Suprapubic skin (tissue), 4 donors: Measurements from ENCODE around the gene PHRF1. TPM values are rescaled to one million over a fixed set of nuclear protein-coding genes. Genes with fewer than 3 reads are reported as not detected.

ENCODE experiments used
- DNase-seq, 2 donors: peaks; one replicate each; pipeline ENCODE4 v3.0.0-alpha.2; 2019; ENCODE audit warnings: low spot score in 2 of 2
- H3K27ac ChIP-seq: fragments of 200-600 bp; sonication (generic); one replicate; pipeline ENCODE4 v1.5.1; 2019
- H3K27me3 ChIP-seq: fragments of 200-600 bp; sonication (generic); one replicate; pipeline ENCODE4 v1.5.1; 2019
- H3K36me3 ChIP-seq: fragments of 200-600 bp; sonication (generic); one replicate; pipeline ENCODE4 v1.5.1; 2019
- H3K4me1 ChIP-seq: fragments of 200-600 bp; sonication (generic); one replicate; pipeline ENCODE4 v1.5.1; 2019
- H3K4me3 ChIP-seq: fragments of 200-600 bp; sonication (generic); one replicate; pipeline ENCODE4 v1.5.1; 2019; ENCODE audit warnings: mild to moderate bottlenecking
- H3K9me3 ChIP-seq: fragments of 200-600 bp; sonication (generic); one replicate; pipeline ENCODE4 v1.5.1; 2019
- EP300 ChIP-seq: sonication (generic); formaldehyde crosslinking; IDR thresholded peaks from one replicate; pipeline ENCODE4 v1.6.1; 2017; ENCODE audit warnings: antibody characterized with exemption
- POLR2A ChIP-seq, 2 donors: fragments of 450-650 bp; IDR thresholded peaks; one replicate each; pipeline ENCODE4 v1.6.1; 2017; ENCODE audit warnings: antibody characterized with exemption in 2 of 2, mild to moderate bottlenecking in 2 of 2, moderate library complexity in 2 of 2
- POLR2AphosphoS5 ChIP-seq, 3 donors: sonication (generic); formaldehyde crosslinking; IDR thresholded peaks; one replicate each; pipeline ENCODE4 v1.6.1; 2017; ENCODE audit warnings: antibody characterized with exemption in 3 of 3
- WGBS: methylation state at CpG from one replicate; pipeline ENCODE4 v1.1.5; 2018; 5-methylcytosine and 5-hydroxymethylcytosine counted together
- total RNA-seq, 4 donors: library from RNA; depleted of rRNA; stranded (reverse); fragments of >200 nt; gene quantifications; one replicate each; pipeline ENCODE4 v1.1.0, GENCODE V29; 2016
- TF ChIP-seq, protein P1 (sequence below), 2 donors: fragments of 200-600 bp in 1 of 2; fragments of 450-650 bp in 1 of 2; sonication (generic) in 1 of 2; IDR thresholded peaks; one replicate each; pipeline ENCODE4 v1.5.1; 2016 to 2019; ENCODE audit warnings: antibody characterized with exemption in 2 of 2, mild to moderate bottlenecking in 1 of 2, moderate library complexity in 1 of 2

Gene PHRF1
- total RNA-seq, 4 donors from 2014 or later, result 27.9 to 55.6 (median 42.0) TPM

GRCh38 chr11:610146-610801, 34.0 kb downstream of the PHRF1 start:
- no peak overlapping the region for H3K4me3 ChIP-seq
- TF ChIP-seq, protein P1, sequence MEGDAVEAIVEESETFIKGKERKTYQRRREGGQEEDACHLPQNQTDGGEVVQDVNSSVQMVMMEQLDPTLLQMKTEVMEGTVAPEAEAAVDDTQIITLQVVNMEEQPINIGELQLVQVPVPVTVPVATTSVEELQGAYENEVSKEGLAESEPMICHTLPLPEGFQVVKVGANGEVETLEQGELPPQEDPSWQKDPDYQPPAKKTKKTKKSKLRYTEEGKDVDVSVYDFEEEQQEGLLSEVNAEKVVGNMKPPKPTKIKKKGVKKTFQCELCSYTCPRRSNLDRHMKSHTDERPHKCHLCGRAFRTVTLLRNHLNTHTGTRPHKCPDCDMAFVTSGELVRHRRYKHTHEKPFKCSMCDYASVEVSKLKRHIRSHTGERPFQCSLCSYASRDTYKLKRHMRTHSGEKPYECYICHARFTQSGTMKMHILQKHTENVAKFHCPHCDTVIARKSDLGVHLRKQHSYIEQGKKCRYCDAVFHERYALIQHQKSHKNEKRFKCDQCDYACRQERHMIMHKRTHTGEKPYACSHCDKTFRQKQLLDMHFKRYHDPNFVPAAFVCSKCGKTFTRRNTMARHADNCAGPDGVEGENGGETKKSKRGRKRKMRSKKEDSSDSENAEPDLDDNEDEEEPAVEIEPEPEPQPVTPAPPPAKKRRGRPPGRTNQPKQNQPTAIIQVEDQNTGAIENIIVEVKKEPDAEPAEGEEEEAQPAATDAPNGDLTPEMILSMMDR (IDR thresholded peaks at IDR 0.05), result no peak
- TF ChIP-seq EP300 (no peak), POLR2AphosphoS5 (IDR thresholded peaks at IDR 0.05) (no peak), POLR2A (IDR thresholded peaks at IDR 0.05) (no peak)
- H3K36me3 ChIP-seq, result peaks cover 81% of the 10 kb centered on the region
- H3K4me1 ChIP-seq, result peaks cover 58% of the 10 kb centered on the region
- 96% methylated on average over 13 of the region's 18 CpGs for WGBS
- no peak overlapping the region for H3K27ac ChIP-seq
- DNase-seq, result no peak
- H3K27me3 ChIP-seq, result no peaks in the 10 kb centered on the region
- H3K9me3 ChIP-seq, result no peaks in the 10 kb centered on the region

DNA sequence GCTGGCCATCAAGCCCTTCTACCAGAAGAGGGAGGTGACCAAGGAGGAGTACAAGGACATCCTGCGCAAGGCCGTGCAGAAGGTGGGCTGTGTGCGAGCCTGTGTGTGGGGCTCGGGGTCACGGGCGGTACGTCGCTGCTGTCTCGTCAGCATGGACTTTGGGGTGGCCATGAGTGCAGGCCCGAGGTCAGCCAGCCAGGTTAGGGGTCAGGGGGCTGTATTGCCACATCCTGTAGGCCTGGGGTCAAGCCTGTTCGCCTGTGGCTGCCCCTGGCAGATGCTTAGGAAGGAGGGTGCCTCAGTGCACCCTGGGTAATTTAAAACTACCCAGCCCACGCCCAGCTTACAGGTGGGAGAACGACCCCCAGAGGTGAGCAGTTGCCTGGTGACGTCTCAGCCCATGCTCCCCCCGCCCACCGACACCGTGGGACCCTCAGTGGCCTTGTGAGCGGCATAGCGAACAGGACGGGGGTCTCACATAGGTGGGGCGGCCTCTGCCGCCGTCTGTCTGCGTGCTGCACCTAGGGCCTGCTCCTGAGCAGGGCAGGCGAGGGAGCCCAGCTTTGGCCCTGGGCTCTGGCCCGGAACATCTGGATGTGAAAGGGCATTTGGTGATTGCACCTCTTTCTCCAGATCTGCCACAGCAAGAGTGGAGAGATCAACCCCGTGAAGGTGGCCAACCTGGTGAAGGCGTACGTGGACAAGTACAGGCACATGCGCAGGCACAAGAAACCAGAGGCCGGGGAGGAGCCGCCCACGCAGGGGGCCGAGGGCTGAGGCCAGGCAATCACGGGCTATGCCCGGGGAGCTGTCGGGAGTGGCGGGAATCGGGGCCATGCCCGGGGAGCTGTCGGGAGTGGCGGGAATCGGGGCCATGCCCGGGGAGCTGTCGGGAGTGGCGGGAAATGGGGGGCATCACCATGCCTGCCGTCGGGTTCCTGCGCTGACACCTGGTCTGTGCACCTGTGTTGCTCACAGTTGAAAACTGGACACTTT, 35.0 kb downstream of the PHRF1 start:
- no peak for TF ChIP-seq POLR2AphosphoS5 (IDR thresholded peaks at IDR 0.05)
- TF ChIP-seq, protein P1 (IDR thresholded peaks at IDR 0.05), result no peak
- no peak for TF ChIP-seq EP300
- TF ChIP-seq POLR2A (IDR thresholded peaks at IDR 0.05), result no peak
- 84% methylated on average over 39 of the region's 49 CpGs for WGBS
- H3K27me3 ChIP-seq, result no peaks in the 10 kb centered on the region
- no peak overlapping the region for H3K4me3 ChIP-seq
- peaks cover 71% of the 10 kb centered on the region for H3K36me3 ChIP-seq
- no peaks in the 10 kb centered on the region for H3K9me3 ChIP-seq
- no peak for DNase-seq
- H3K27ac ChIP-seq, result no peak overlapping the region
- peaks cover 55% of the 10 kb centered on the region for H3K4me1 ChIP-seq

- peaks cover 51% of the 10 kb centered on the region for H3K4me1 ChIP-seq
- 42% methylated on average over 10 of the region's 27 CpGs for WGBS
- peak overlapping the region; percentile 15 for H3K27ac ChIP-seq
- no peak overlapping the region for H3K4me3 ChIP-seq
- peaks cover 60% of the 10 kb centered on the region for H3K36me3 ChIP-seq
- TF ChIP-seq, protein P1 (IDR thresholded peaks at IDR 0.05), result no peak
- TF ChIP-seq POLR2A (IDR thresholded peaks at IDR 0.05) (no peak), EP300 (no peak), POLR2AphosphoS5 (IDR thresholded peaks at IDR 0.05) (no peak)
- H3K27me3 ChIP-seq, result no peaks in the 10 kb centered on the region
- H3K9me3 ChIP-seq, result no peaks in the 10 kb centered on the region
- peak in 1 of 2 donors; percentile 73 for DNase-seq
These were observed 36.1 kb downstream of the PHRF1 start for GRCh38 chr11:612201-612960.

DNA sequence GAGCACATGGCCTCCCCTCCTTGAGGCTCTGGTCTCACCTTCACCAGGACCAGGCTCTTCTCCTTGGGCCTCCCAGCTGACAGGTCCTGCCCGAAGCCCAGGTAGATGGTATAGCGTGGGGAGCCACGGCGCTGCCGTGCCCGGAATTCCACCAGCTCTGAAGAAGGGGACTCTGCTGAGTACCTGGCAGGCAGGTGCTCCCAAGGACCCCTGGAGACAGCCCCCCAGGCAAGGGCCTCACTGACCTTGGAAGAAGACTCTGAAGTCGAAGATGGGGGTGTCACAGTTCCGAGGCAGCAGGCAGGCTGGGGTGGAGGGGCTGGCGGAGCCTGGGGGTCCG, 36.7 kb downstream of the PHRF1 start:
- WGBS, result 91% methylated on average over 4 of the region's 10 CpGs

More for the DNA sequence above, 36.7 kb downstream of the PHRF1 start:
- peaks cover 51% of the 10 kb centered on the region for H3K4me1 ChIP-seq
- H3K9me3 ChIP-seq, result no peaks in the 10 kb centered on the region
- DNase-seq, result peak in 1 of 2 donors; percentile 64
- H3K36me3 ChIP-seq, result peaks cover 55% of the 10 kb centered on the region
- H3K27me3 ChIP-seq, result no peaks in the 10 kb centered on the region
- H3K4me3 ChIP-seq, result no peak overlapping the region
- no peak overlapping the region for H3K27ac ChIP-seq
- TF ChIP-seq POLR2AphosphoS5 (IDR thresholded peaks at IDR 0.05) (no peak), EP300 (no peak), POLR2A (IDR thresholded peaks at IDR 0.05) (no peak)
- TF ChIP-seq, protein P1 (IDR thresholded peaks at IDR 0.05), result no peak
